Pons (tissue), 1 donor: ENCODE data around the gene ALDH1L1.
A peak's percentile ranks its signal among the peaks of the same experiment; 100 is the strongest.

Experiments
- DNase-seq: peaks from one replicate; pipeline ENCODE4 v3.0.0-alpha.2; 2016; ENCODE audit warnings: low spot score

The ALDH1L1 gene

DNA sequence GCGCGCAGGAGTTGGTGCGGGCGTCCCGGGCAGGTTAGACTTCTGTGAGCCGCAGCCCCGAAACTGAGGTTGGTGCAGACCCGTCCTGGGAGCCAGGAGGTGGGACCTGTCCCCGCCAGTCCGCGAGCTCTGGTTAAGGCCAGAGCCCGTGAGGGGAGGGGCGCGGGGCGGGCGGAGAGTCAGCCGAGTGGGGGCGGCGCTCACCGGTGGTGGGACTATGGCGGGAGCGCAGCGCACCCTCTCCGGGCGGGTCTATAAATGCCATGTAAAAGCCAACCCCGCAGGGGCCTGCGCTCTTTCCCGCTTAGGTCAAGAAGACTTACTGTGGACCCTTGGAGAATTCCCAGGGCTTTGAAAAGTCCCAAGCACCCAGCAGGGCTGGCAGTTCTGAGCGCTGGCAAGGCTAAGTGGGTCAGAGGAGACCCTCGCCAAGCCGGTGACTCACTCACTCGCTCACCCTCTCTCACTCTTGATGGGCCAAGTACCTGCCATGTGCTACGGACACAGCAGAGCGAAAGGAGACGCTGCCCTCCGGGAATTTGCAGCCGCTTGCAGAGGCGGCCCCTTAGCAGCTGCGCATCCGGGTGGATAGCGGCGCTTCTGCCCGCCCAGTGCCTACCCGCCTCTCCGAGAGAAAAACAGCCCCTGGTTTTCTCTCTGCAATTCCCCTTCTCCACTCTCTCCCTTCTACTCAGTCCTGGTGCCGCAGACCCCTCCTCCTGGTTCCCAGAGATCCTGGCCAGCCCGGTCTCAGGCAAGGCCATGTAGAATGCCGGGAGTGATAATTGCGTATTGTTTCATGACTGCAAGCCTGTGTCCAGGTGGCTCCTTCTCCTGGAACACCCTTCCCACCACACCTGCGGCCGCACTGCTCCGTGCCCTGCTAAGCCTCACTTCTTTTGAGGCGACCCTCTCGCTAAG, at the start of gene ALDH1L1:
TSS of gene ALDH1L1 (minus strand) at position 110 of the 921 bp plus-strand sequence. CDS start 19,607 bp downstream, outside the sequence.
- DNase-seq, result peak; percentile 65

DNA sequence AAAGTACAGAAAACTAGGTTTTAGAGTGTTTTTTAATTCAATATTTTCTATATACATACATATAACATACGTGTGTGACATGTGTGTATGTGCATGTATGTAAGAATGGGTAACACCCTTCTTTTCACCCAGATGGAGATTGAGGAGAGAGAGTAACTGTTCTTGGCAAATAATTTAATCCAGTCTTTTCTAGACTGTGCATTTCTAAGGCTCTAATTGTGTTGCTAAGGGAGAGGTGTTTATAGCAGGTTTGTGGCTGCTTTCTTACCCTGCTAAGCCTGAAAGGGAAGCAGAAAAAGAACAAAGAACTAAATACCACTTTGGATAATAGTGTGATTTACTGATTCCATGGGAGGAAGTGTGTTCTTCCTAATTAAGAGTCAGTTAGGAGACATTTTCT, 46.0 kb upstream of the ALDH1L1 start:
- peak; percentile 29 for DNase-seq

DNA sequence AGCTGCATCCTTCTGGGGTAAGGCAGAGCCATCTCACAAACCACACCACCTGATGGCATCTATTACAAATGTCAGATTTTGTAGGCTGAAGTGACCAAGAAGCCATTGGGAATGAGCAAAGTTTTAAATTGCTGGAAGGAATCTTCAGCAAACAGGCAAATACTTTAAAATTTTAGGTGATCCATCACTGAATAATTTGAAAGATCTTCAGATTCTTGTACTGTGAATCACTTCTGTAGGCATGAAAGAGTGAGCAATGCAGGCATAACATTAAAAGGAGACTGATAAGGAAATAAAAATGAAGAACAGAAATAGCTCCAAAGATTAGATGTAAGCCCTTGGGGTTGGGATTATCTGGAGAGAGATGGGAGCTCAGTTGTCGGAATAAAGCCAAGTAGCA, 36.0 kb upstream of the ALDH1L1 start:
- DNase-seq, result no peak

DNA sequence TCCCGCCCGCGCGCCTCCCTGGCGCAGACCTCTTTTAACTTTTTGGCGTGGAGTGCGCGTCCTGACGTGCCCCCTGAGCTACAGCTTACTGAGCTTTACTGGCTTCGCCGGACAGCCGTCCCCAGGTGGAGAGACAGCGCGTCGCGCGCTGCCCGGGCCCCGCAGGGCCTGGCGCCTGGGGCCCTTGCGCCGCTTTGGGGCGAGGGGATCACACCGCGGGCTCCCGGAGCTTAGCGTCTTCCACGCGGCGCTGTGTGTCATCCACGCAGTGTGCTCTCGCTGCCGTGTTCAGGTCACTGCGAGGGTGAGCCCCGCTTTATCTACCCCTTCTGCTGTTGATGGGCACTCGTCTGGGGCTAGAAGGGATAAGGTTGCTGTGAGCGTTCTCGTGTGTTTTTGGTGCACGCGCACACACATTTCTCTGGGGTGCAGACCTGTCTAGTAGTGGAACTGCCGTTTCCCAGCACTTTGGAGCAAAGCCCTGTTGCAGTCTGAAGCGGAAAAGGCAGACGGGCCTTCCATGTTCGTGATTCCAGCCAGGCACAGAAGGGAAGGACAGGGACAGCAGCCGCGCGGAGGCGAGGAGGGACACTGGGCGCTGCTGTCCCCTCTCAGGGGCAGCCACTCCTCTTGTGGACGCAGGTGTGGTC, 33.1 kb upstream of the ALDH1L1 start:
- no peak for DNase-seq

DNA sequence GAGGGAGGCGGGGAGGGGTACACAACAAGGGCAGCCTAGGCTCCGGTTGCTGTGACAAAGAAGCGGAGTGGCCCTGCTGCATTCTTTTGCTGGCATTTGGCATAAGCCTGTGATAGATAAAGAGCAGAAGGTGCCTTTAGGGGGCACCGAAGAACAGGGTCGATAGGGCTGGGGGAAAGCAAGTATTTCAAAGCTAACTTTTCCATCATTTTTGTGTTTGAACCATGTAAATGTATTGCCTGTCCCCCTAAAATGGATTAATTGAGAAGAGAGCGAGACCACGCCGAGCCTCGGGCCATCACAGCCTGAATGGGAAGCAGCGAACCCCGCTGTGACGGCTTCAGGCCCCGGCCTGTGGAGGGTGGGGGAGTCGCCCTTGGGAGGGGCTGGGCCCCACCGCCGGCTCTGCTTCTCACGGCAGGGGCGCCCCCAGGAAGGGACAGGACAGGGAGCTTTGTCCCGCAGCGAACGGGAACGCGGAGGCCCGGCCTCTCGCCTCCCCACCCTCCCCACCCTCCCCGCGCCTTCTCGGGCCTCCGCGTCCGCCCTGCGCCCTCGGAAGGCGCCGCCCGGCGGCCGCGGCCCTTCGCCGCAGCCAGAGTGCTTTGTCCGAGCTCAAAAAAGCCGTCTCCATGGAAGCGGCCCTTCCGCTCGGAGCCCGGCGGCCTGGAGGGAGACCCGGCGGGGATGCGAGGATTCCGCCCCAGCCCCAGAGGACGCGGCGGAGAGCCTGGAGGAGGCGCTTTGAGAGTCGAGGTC, 32.4 kb upstream of the ALDH1L1 start:
- no peak for DNase-seq

DNA sequence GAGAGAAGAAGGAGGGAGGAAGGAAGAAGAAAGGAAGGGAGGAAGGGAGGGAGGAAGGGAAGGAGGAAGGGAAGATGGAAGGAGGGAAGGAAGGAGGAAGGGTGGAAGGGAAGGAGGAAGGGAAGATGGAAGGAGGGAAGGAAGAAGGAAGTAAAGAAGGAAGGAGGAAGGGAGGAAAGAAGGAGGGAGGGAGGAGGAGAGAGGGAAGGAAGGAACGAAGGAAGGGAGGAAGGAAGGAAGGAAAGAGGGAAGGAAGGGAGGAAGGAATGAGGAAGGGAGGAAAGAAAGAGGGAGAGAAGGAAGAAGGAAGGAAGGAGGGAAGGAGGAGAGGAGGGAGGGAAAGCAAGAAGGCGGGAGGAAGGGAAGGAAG, 31.8 kb upstream of the ALDH1L1 start:
- DNase-seq, result no peak

DNA sequence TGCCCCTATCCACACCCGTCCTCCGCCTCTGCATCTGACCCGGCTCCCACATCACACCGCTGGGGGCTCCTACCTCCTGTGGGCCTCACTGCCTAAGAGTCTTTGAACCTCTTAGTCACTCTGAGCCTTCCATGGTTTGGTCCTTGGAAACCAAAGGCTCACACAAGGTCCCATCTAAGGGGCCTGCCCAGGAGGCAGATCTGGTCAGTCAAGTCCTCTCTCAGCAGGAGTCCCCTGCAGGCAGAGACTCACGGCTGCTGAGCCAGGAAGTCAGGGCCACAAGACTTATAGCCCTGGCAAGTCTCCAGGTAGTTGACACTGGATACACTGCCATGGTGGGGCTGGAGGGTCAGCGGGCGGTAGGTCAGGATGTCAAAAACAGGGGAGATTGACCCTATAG, 31.2 kb upstream of the ALDH1L1 start:
- no peak for DNase-seq

DNA sequence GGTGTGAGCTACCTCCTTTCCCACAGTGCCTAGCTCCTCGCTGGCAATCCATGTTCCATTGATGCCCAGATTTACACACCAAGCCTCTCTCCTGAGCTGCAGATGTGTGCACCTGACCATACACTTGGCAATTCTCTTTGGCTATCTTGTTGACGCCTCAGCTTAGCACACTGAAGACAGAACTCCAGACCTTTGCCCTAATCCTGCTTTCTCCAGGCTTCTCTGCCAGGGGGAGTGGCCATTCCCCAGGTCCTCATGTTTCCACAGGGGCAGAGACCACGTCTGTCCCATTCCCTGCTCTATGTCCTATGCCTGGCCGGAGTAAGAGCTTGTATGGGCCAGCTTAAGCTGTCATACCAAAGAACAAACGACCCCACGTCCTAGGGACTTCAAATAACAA, 30.2 kb upstream of the ALDH1L1 start:
- DNase-seq, result no peak

DNA sequence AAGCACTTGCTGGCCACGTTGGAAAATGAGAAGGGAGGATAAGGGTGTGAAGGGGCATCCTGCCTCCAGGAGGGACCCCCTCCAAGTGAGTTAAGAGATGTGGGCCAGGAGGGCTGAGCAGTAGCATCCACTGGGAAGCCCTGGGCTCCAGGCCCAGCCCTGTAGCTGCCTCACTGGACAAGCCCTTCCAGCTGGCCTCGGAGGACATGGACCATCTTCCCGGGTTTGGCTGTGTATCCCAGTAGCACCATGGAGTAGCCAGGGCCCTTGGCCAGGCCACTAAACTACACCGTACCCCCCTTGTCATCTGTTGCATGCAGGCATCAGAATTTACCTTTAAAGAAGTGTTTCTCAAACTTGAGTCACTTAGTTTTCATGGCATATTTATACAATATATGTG, 29.4 kb upstream of the ALDH1L1 start:
- DNase-seq, result no peak

DNA sequence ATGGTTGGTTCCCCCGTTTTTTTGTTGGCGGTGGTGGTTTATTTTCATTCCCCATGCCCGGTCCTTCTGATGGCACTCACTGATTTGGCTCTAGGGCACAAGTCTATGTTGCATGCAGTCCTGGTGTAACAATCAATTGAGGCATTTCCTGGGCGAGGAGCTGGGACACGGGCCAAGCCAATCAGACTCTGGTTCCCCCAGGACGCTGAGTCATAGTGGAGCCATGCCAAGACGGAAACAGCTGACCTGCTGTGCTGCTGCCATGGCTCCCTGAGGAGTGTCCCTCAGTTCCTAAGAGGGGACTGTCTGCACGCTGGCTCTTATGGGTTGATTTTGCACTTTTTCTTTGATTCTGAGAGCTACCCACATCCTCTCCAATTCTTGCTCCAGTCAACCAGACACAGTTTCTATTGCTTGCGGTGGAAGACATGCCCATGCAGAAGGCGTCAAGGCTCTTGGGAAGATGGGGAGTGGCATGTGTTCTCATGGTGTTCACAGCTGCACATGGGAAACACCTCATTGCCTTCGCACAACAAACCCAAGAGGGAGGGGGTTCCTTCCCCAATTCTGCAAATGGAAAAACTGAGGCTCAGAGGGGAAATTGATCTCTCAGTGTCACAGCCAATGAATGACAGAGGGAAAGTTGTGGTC, 28.3 kb upstream of the ALDH1L1 start:
- no peak for DNase-seq

DNA sequence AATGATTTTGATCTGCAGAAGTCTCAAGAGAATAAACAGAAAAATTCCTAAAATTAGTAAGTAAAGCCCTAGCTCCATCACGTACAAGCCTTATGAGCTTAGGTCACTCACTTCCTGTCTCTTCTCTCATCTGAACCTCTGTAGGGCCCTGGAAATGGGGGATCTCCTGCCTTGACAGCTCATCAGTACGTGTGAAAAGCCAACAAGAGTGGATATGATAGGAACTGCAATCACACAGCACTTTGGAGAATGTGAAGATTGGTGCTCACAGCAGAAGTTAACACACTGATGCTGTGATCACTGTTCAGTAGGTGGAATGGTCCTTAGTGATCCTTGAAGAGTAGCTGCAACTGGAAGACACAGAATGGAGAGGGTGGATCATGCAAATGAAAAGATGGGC, 27.8 kb upstream of the ALDH1L1 start:
- no peak for DNase-seq

DNA sequence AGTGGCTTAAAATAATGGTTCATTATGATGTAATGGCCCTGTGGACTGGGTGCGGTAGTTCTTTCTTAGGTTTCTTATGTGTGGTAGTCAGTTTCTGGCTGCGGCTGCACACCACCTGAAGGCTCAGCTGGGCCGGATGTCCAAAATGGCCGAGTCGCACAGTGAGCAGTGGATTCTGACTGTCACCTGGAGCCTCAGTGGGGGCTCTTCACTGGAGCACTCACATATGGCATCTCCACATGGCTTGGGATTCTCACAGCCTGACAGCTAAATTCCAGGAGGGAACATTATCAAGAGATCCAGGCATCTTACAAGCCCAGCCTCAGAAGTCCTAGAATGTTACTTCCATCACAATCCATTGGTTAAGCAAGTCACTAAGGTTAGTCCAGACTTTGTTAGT, 26.8 kb upstream of the ALDH1L1 start:
- no peak for DNase-seq

DNA sequence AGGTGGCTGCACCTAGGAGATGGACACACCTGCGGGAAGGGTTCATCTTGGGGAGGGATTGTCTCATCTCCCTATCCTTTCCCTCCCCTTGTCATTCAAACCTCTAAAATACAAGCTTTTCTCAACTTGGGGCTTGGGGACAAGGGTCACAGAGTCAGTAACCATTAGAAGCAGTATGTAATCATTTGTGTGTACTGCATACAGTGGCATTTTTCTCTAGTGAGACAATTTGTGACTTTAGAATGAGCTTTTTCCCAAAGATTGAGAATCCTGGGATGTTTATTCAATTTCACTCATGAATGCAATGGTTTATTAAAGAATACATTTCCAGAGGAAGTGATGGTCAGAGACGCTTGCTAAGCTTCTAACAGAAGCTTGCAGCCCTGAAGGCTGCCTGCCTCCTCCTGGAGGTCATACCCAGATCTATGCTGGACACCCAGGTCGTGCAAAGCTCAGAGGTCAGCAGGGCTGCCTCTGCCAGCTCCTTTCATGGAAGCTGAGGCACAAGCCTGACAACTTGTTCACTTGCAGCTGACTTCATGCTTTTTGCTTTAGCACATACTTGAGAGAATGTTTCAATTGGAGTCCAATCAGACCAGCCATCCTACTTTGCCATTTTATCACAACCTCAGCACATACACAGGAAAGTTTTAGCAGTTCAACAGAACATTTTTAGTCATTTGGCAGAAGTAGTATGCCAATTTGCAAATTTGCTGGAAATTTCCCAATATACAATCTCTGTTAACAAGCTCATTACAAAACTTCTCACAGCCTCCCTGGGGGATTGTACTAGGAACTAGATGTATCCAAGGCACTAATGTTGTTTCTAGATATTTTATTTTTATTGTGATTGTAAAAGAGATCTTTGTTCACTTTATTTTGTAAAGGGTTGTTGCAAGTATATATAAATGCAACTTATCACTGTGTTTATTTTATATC, 25.6 kb upstream of the ALDH1L1 start:
- DNase-seq, result no peak

DNA sequence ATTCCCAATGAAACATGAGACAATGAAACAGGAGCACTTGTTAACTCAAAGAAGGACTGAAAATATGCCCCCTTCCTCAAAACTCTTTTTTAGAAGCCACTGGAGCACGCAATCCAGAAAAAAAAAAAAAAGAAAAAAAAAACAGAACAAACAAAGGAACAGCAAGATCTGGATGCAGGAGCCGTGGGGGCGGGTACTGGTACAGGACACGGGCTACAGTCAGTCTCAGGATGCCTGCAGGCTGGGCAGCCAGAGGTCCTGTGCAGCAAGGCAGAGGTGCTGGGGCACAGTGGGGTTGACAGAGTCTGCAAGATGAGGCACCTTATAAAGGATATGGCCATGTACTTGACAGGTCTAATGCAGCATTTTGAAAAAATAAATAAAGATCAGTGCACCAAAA, 22.3 kb upstream of the ALDH1L1 start:
- DNase-seq, result no peak

DNA sequence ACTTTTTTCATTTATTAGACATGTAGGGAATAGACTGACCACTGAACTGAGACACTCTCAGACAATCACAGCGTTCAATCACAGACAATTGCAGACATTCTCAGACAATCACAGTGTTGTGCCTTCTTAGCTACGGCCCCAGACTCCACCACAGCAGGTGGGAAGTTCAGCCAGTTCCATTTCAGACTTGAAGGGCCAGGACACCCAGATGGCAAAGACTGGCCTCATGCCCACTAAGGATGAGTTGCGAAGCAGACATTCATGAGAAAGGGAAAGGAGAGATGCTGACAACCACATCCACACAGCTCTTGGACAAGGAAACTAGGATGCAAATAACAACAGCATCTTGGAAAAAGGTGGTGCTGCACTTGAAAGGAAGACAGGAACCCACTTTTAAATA, 21.9 kb upstream of the ALDH1L1 start:
- DNase-seq, result peak; percentile 26

DNA sequence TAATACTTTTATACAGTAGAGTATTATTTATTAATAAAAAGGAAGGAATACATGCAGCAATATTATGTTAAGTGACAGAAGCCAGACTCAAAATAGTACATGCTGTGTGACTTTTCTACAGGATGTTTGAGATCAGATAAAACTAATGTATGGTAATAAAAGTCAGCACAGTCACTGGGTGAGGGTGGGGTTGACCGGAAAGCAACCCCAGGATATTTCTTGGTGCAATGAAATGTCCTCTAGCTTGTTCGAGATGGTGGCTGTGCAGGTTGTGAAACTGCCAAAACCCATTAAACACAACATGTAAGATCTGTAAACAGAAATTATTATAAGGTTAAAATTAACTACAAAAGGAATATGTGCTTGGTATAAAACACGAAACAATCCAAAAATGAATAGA, 20.8 kb upstream of the ALDH1L1 start:
- DNase-seq, result no peak

DNA sequence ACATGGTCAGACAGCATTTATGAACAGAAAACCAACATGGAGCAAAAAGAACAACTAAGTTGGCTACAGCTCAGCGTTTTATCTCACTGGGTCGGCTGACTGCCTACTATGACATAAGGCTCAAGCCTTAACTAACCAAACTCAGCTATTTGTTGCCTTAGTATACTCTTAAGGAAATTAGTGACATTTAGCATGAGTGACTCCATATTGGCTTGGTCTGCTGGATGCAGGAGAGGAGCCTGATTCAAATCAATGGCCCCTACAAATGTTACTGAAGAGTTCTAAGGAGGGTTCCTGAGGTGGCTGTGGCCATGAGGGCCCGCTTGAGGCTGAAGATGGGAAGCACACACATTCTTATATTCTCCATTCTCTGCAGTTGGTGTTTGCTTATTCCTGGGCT, 20.1 kb upstream of the ALDH1L1 start:
- DNase-seq, result no peak

DNA sequence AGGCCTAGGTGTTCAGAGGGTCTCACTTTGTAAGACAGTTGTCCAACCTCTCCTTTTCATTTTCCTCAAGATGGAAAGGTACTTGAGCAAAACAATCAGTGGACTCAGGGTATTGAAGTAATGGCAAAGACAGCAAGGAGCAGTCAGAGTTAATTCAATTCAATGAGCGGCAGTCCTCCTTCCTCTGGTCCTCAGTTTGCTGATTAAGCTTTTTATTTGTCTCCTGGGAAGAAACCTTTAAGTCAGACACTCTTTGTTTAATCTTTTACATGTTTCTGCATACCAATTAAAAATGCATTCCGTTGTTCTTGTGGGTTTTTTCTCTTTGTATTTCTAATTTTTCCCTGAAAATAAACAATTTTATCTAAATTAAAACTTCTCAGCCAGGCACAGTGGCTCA, 18.9 kb upstream of the ALDH1L1 start:
- no peak for DNase-seq

DNA sequence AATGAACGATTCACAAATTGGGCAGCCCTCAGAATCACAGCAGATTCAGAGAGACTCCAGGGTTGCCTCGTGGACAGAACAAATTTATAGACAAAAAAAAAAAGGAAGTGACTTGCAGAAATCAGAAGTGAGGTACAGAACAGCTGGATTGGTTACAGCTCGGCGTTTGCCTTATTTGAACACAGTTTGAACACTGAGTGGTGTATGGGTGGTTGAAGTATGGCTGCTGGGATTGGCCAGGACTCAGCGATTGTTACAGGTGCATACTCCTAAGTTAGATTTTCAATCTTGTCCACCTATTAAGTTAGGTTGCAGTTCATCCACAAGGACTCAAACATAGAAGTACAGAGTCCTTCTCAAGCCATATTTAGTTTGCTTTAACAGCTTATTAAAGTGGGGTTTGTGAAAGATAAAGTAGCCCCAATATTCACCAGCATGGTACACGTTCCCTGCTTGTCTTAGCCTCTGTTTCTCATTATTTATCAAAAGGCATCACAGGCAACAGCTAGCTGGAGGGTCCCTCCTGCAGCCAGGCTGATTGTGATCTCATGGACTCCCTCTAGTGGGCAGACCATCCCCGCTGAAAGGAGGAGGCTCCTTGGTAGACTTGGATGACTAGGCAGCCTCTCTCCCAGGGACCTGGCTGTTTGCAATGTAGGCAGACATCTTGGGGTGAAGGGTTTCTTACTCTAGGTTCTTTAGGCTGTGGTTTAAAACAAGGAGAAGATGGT, 17.6 kb upstream of the ALDH1L1 start:
- peak; percentile 68 for DNase-seq

DNA sequence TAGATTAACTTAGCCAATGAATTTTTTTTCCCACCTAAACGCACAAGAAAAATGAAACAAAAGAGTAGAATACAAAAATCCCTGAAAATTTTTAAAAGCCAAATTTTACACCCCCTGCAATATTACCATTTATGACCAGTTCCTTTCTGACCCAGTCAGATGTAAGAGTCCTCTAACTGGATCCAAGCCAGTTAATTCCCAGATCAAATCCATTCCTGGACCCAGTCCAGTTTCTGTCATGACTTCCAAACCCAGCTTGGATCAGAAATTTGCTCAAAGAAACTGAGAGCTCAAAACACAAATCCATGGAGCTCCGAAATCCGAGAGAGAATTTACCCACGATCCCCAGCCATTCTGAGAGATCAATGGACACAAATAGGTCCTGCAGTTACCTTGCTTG, 17.0 kb upstream of the ALDH1L1 start:
- DNase-seq, result no peak
